Measurements from ENCODE around the gene SYK.

- TF ChIP-seq POLR2A (IDR thresholded peaks at IDR 0.05; ENCODE audit: low read depth, low read length): no peak
- TF ChIP-seq CTCF (conservative IDR thresholded peaks at IDR 0.05; ENCODE audit: low read depth, low read length): no peak
- no peak for TF ChIP-seq SMC3 (IDR thresholded peaks at IDR 0.05; ENCODE audit: low read depth, low read length)
- TF ChIP-seq RFX5 (IDR thresholded peaks at IDR 0.05; ENCODE audit: low read depth, low read length): no peak
- no peak for TF ChIP-seq RAD21 (IDR thresholded peaks at IDR 0.05; ENCODE audit: low read length)
- no peak for TF ChIP-seq CEBPB (IDR thresholded peaks at IDR 0.05; ENCODE audit: low read depth, low read length)
- TF ChIP-seq MAZ (IDR thresholded peaks at IDR 0.05; ENCODE audit: borderline replicate concordance, low read depth, low read length): no peak
- TF ChIP-seq ELK1 (IDR thresholded peaks at IDR 0.05; ENCODE audit: borderline replicate concordance, low read depth, low read length): no peak
- no peak for TF ChIP-seq RCOR1 (IDR thresholded peaks at IDR 0.05; ENCODE audit: insufficient replicate concordance, low read length)
- no peak for TF ChIP-seq MXI1 (IDR thresholded peaks at IDR 0.05; ENCODE audit: borderline replicate concordance, low read depth, low read length)
- no peak for TF ChIP-seq USF2 (IDR thresholded peaks at IDR 0.05; ENCODE audit: low read depth, low read length)
- TF ChIP-seq BHLHE40 (IDR thresholded peaks at IDR 0.05; ENCODE audit: low read depth, low read length): no peak
- no peak for TF ChIP-seq FOS (IDR thresholded peaks at IDR 0.05; ENCODE audit: low read depth, low read length)
Observed at GRCh38 chr9:90878562-90878961, 76.9 kb downstream of the SYK start.
